ENCODE results near the gene ACTN4. TPM values are rescaled to one million over a fixed set of nuclear protein-coding genes. Genes with fewer than 3 reads are reported as not detected.

ACTN4 gene
- total RNA-seq, 2 experiments from 2014 or later, result 86.8 to 178 TPM

DNA sequence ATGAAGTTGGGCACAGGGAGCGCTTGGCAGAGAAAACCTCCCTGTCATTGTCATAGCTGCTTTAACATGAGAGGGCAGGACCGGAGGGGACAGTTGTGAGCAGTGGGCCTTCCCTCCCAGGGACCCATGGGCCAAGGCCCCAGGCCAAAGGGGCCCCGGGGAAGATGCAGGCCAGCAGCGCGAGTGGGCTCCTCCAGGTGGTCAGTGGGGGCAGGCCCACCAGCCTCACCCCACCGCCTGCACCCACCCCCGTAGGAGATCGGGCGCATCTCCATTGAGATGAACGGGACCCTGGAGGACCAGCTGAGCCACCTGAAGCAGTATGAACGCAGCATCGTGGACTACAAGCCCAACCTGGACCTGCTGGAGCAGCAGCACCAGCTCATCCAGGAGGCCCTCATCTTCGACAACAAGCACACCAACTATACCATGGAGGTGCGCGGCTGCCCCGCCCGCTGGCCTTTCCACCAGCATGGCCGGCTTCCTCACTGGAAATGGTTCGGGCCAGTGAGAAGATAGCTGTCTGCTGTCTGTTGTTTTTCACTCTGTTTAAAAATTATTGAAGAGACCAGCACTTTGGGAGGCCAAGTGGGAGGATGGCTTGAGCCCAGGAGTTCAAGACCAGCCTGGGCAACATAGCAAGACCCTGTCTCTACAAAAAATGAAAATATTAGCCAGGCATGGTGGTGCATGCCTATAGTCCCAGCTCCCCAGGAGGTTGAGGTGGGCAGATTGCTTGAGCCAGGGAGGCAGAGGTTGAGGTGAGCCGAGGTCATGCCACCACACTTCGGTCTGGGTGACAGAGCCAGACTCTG is 78.2 kb downstream of the ACTN4 start:
- no TSS peak for BruUV-seq (replicated peaks)

DNA sequence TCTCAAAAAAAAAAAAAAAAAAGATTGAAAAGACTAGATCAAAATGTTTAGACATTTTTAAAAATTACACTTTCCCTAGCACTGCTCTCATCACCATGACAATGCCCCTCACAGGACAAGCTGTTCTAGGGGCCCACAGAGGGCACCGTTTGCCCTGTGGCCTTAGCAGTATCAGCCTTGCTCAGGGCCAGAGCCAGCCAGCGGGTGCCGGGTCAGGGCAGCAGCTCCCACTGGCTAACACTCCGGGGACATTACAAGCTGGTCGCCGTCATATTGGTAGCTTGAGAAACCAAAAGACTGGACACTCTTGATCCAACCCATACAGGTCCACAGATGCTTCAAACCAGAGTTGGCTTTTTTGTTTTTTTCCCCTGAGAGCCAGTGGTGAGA is 78.8 kb downstream of the ACTN4 start:
- intact Hi-C loops (cut with micrococcal nuclease; ENCODE audit: unreplicated experiment), result loop anchor here (10.0 kb wide), 2 partner anchors 181 to 211 kb away; no protein-coding TSS in a partner anchor
- H2AFZ ChIP-seq (ENCODE audit: low read length), result no peak overlapping the region
- H4K20me1 ChIP-seq (ENCODE audit: insufficient read depth, low read length), result no peaks in the 10 kb centered on the region
- H3K4me2 ChIP-seq (ENCODE audit: low read length), result no peak overlapping the region
- H3K9me2 ChIP-seq (ENCODE audit: insufficient read depth, low read length), result no peaks in the 10 kb centered on the region
- BruUV-seq (replicated peaks), result no TSS peak
- no peaks in the 10 kb centered on the region for H3K4me1 ChIP-seq (ENCODE audit: insufficient read depth, low read length, poor library complexity, severe bottlenecking)
- ChIA-PET CTCF (ENCODE audit: unreplicated experiment) (no interaction called here), POLR2A (interaction anchor here (0.7 kb wide), 3 partner anchors 139 to 278 kb away, joined by 3 to 5 read pairs (median 4); no protein-coding TSS in a partner anchor)
- DNase-seq (ENCODE audit: low spot score), result no peak
- no peaks in the 10 kb centered on the region for H3K79me2 ChIP-seq (ENCODE audit: insufficient read depth, low read depth, low read length)
- TF ChIP-seq EZH2phosphoT487 (IDR thresholded peaks at IDR 0.05; ENCODE audit: borderline replicate concordance, low read depth, low read length), result no peak
- TF ChIP-seq, protein P1, sequence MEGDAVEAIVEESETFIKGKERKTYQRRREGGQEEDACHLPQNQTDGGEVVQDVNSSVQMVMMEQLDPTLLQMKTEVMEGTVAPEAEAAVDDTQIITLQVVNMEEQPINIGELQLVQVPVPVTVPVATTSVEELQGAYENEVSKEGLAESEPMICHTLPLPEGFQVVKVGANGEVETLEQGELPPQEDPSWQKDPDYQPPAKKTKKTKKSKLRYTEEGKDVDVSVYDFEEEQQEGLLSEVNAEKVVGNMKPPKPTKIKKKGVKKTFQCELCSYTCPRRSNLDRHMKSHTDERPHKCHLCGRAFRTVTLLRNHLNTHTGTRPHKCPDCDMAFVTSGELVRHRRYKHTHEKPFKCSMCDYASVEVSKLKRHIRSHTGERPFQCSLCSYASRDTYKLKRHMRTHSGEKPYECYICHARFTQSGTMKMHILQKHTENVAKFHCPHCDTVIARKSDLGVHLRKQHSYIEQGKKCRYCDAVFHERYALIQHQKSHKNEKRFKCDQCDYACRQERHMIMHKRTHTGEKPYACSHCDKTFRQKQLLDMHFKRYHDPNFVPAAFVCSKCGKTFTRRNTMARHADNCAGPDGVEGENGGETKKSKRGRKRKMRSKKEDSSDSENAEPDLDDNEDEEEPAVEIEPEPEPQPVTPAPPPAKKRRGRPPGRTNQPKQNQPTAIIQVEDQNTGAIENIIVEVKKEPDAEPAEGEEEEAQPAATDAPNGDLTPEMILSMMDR (conservative IDR thresholded peaks at IDR 0.05; ENCODE audit: low read length), result no peak
- H3K27ac ChIP-seq (ENCODE audit: low read depth, low read length, poor library complexity, severe bottlenecking), result no peak overlapping the region
- H3K36me3 ChIP-seq (ENCODE audit: insufficient read depth, low read length), result peaks cover 60% of the 10 kb centered on the region; the same call in 1 of the 2 replicates
- no peaks in the 10 kb centered on the region for H3K9me3 ChIP-seq (ENCODE audit: low read length)
- H3K4me3 ChIP-seq (ENCODE audit: low read depth, low read length, poor library complexity, severe bottlenecking), result no peak overlapping the region

More for the DNA sequence above, 78.2 kb downstream of the ACTN4 start:
- no peak overlapping the region for H3K27ac ChIP-seq (ENCODE audit: low read depth, low read length, poor library complexity, severe bottlenecking)
- H3K4me2 ChIP-seq (ENCODE audit: low read length), result no peak overlapping the region
- POLR2A ChIA-PET, result interaction anchor here (0.6 to 0.7 kb wide), 4 partner anchors 27 to 278 kb away, joined by 3 to 5 read pairs (median 4); no protein-coding TSS in a partner anchor
- no peaks in the 10 kb centered on the region for H3K79me2 ChIP-seq (ENCODE audit: insufficient read depth, low read depth, low read length)
- H3K4me3 ChIP-seq (ENCODE audit: low read depth, low read length, poor library complexity, severe bottlenecking), result no peak overlapping the region
- no peak for DNase-seq (ENCODE audit: low spot score)
- no peak overlapping the region for H2AFZ ChIP-seq (ENCODE audit: low read length)
- no peaks in the 10 kb centered on the region for H3K4me1 ChIP-seq (ENCODE audit: insufficient read depth, low read length, poor library complexity, severe bottlenecking)
- TF ChIP-seq EZH2phosphoT487 (IDR thresholded peaks at IDR 0.05; ENCODE audit: borderline replicate concordance, low read depth, low read length), result no peak
- TF ChIP-seq, protein P1 (conservative IDR thresholded peaks at IDR 0.05; ENCODE audit: low read length), result no peak
- intact Hi-C loops (cut with micrococcal nuclease; ENCODE audit: unreplicated experiment), result loop anchor here (10.0 kb wide), 2 partner anchors 181 to 211 kb away; no protein-coding TSS in a partner anchor
- H3K36me3 ChIP-seq (ENCODE audit: insufficient read depth, low read length), result peaks cover 60% of the 10 kb centered on the region; the same call in 1 of the 2 replicates
- H3K9me3 ChIP-seq (ENCODE audit: low read length), result no peaks in the 10 kb centered on the region
- CTCF ChIA-PET (ENCODE audit: unreplicated experiment), result interaction anchor here (0.5 to 0.6 kb wide), 2 partner anchors 248 to 306 kb away, joined by 3 to 5 read pairs; no protein-coding TSS in a partner anchor
- no peaks in the 10 kb centered on the region for H4K20me1 ChIP-seq (ENCODE audit: insufficient read depth, low read length)
- no peaks in the 10 kb centered on the region for H3K9me2 ChIP-seq (ENCODE audit: insufficient read depth, low read length)
